K562 (cell line): ENCODE results near the gene RALA. TPM values are rescaled to one million over a fixed set of nuclear protein-coding genes. Genes with fewer than 3 reads are reported as not detected.

Experiments used
- IFI16 ChIP-seq: fragments of 250-450 bp; sonication (Bioruptor Pico); IDR thresholded peaks from 2 replicates; pipeline ENCODE4 v2.1.2; 2022; ENCODE audit warnings: mild to moderate bottlenecking, inconsistent platforms
- KAT2B ChIP-seq: IDR thresholded peaks from one replicate; pipeline ENCODE4 v1.6.1; 2012; ENCODE audit warnings: low read depth, mild to moderate bottlenecking, control low read depth, inconsistent platforms, low read length, moderate library complexity
- KLF16 ChIP-seq: IDR thresholded peaks from 2 replicates; pipeline ENCODE4 v1.6.1; 2016; ENCODE audit warnings: antibody characterized with exemption
- NFYB ChIP-seq: IDR thresholded peaks from 2 replicates; pipeline ENCODE4 v1.6.1; 2011; ENCODE audit warnings: mild to moderate bottlenecking, moderate library complexity; ENCODE audit not compliant: insufficient read length; ENCODE audit errors: extremely low read depth
- POLR2G ChIP-seq: fragments of 200-400 bp; formaldehyde crosslinking; IDR thresholded peaks from 2 replicates; pipeline ENCODE4 v1.6.1; 2017; ENCODE audit warnings: low read depth, mild to moderate bottlenecking, antibody characterized with exemption, low read length, moderate library complexity
- RBM39 ChIP-seq: fragments of 200-400 bp; formaldehyde crosslinking; optimal IDR thresholded peaks from 2 replicates; pipeline ENCODE3; 2018; ENCODE audit warnings: low read depth, low read length
- TCF7 ChIP-seq: sonication (generic); IDR thresholded peaks from 2 replicates; pipeline ENCODE4 v1.6.1; 2016; ENCODE audit warnings: antibody characterized with exemption, borderline replicate concordance
- TSHZ1 ChIP-seq: fragments of 250-450 bp; sonication (Bioruptor Pico); IDR thresholded peaks from 2 replicates; pipeline ENCODE4 v1.4.0; 2020; ENCODE audit warnings: mild to moderate bottlenecking, moderate library complexity
- XRCC5 ChIP-seq: fragments of 200-400 bp; formaldehyde crosslinking; IDR thresholded peaks from 2 replicates; pipeline ENCODE4 v1.6.1; 2017; ENCODE audit warnings: low read depth, mild to moderate bottlenecking, low read length
- ZBTB49 ChIP-seq: sonication (generic); formaldehyde crosslinking; IDR thresholded peaks from 2 replicates; pipeline ENCODE4 v1.8.0; 2022; ENCODE audit warnings: missing genetic modification reagents, mild to moderate bottlenecking, borderline replicate concordance
- ZNF407 ChIP-seq: fragments of 450-650 bp; IDR thresholded peaks from 2 replicates; pipeline ENCODE4 v1.6.1; 2016; ENCODE audit warnings: low read depth
- polyA plus RNA-seq, 8 experiments: library from polyadenylated mRNA; depleted of rRNA in 4 of 8; stranded (reverse) in 5 of 8; unstranded in 3 of 8; fragments of >200 nt; fragmentation: Nextera tagmentation in 2 of 8; fragmentation: Illumina TruSeq in 1 of 8; extraction: Ambion mirVana in 2 of 8; extraction: Trizol in 1 of 8; gene quantifications; 2 replicates each; pipeline versions ENCODE4 v1.2.1 to v1.2.3, GENCODE V29; 2011 to 2014; ENCODE audit warnings: inconsistent platforms in 1 of 8, missing spikeins in 1 of 8
- total RNA-seq, 7 experiments: library from RNA; depleted of rRNA in 6 of 7; stranded (reverse); fragments of >200 nt in 6 of 7; fragmentation: Illumina TruSeq in 2 of 7; extraction: Trizol in 2 of 7; gene quantifications; 2 replicates each; pipeline versions ENCODE4 v1.2.1 to v1.2.3, GENCODE V29; 2011 to 2021; ENCODE audit warnings: low replicate concordance in 1 of 7

Gene RALA
- total and polyA plus RNA-seq, 9 of the 15 experiments (the other 6 are each of a cell fraction or from before 2014, with no cell fraction given): 7.2 to 28.0 (median 25.7) TPM

- TF ChIP-seq POLR2G (no peak), TCF7 (no peak), KLF16 (0 out of 2 replicates have a peak, but pooled peaks have one; percentile 10), IFI16 (CRISPR knock-in tag) (no peak), ZBTB49 (CRISPR knock-in tag) (no peak), ZNF407 (no peak), KAT2B (no peak), NFYB (no peak), XRCC5 (no peak), TSHZ1 (CRISPR knock-in tag) (peak; percentile 54; the same call in 1 of the 2 replicates), RBM39 (no peak)
These were observed 33.9 kb upstream of the RALA start (continued) for GRCh38 chr7:39589323-39590111.
